Hepatic stellate cell (primary cell): ENCODE data around the gene MBNL2.

Experiments used
- DNase-seq: peaks from one replicate; pipeline ENCODE4 v3.0.0; 2011; ENCODE audit warnings: low spot score

The MBNL2 gene

DNA sequence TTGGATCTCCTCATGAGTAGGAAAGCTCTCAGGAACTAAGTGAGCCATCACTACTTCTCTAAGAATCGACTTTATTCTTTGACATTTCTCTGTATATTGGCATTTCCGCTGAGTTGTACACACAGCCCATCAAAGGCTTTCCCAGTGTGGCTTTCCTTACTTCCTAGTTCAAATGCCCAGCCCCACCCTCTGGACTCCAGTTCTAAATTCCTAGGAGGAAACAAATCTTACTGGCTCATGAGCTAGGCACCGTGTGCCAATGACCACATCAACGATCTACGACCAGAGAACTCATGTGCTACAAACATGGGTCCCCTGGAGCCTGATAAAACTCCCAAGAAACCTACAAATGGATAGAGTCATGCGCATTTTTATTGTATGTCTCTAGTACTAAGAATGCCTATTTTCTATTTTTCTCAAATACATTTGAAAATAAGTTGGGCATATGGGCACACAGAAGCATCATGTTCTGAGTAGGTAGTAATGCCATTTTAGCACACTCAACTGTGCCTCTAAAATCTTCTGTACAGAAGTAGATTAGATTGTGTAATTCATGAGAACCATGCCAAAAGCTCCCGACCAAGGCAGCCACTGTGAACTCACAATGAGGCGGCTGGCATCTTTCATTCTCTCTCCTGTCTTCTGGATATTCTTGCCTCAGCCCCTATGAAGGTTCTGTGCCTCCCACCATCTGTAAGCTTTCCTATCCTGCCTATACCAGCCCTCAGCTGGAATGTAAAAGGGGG, 201.3 kb downstream of the MBNL2 start:
- no peak for DNase-seq

DNA sequence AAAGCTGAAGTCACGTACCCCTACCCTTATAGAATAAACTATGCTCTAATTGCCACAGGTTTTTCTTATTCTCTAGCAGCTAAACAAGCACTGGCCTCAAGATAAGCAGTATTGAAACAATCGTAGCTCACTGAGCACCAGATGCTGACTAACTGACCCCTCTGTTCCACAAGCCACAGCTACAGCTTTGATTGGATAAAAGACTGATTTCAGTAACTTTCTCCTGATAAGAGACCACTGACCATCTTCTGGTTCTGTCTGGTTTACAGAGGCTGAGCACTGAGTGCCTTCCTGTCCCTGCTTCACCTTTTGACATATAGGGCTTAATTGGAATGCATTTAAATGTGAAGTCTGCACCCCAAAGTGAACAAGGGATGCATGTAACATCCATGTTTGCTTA, 203.5 kb downstream of the MBNL2 start:
- no peak for DNase-seq

GRCh38 chr13:97426695-97427094, 204.6 kb downstream of the MBNL2 start:
- DNase-seq, result no peak

DNA sequence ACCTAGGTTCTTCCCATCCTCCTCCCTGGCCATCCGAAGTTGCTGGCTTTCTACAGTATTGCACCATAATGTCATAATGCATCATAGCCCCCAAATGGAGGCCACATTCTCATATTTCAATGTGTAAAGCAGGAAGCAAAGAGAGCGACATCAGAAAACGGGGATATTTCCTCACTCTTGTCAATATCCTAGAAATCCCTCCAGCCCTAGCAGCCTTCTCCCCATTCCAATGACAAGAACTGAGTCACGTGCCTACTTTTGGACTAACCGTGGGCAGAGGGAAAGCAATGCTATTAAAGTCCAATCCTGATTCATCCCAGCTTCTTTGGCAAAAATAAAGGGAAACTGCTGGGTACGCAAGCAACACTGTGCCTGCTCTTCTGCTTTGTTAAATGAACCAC, 207.5 kb downstream of the MBNL2 start:
- DNase-seq, result no peak

GRCh38 chr13:97430296-97430695, 208.2 kb downstream of the MBNL2 start:
- DNase-seq, result no peak

DNA sequence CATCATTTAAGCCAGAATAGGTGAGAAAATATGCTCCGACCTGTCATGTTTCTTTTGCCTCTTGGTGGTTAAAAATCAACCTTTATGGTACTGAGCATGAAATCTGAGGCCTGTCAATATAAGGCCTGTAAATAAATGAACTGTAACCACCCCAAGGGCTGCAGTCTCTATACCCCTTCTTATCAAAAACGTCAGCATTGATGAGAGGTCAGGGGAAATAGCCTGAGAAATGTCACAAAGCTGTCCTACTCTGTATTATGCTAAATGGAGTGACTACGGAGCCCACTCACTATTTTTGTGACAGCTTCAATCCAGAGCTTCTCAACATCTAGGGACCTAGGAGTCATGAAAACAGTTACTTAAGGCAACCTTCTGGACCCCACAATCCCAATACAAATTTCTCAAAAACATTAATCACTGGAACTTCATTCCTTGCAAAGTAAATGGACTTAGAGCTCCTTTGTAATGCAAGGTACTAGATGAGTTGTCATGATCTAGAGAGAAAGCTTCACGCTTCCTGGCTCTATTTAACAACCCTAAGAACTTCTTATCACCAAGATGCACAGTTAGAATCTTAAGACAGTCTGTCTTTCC, 209.1 kb downstream of the MBNL2 start:
- no peak for DNase-seq

DNA sequence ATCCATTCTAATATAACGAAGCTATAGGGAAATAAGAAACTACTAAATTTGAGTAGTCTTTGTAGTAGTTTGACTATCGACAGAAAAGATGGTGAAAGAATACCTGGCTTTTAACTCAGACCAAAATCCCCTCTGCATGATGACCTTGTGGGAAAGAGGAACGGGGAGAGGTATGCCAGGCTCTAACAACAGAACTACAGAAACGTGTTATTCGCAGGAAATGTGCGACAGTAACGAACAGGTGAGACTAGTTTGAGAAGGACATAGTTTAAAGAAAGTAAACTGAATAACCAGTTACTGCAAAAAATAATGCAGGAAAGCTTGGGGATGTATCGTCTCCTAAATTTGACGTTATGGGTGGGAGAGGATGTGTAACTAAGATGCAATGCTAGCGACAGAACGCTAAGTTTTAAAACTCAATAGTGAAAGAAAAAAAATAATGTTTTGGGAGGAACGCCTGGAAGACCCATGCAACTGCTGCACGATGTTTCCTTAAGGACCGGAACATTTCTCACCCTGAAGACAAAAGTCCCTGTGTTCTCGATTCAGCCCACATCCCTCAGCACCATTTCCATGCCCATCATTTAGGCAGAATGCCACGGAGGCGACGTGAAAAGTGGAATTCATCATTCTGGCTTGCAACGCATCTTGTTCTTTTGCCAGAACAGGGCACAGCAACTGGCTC, 210.2 kb downstream of the MBNL2 start:
- DNase-seq, result no peak

DNA sequence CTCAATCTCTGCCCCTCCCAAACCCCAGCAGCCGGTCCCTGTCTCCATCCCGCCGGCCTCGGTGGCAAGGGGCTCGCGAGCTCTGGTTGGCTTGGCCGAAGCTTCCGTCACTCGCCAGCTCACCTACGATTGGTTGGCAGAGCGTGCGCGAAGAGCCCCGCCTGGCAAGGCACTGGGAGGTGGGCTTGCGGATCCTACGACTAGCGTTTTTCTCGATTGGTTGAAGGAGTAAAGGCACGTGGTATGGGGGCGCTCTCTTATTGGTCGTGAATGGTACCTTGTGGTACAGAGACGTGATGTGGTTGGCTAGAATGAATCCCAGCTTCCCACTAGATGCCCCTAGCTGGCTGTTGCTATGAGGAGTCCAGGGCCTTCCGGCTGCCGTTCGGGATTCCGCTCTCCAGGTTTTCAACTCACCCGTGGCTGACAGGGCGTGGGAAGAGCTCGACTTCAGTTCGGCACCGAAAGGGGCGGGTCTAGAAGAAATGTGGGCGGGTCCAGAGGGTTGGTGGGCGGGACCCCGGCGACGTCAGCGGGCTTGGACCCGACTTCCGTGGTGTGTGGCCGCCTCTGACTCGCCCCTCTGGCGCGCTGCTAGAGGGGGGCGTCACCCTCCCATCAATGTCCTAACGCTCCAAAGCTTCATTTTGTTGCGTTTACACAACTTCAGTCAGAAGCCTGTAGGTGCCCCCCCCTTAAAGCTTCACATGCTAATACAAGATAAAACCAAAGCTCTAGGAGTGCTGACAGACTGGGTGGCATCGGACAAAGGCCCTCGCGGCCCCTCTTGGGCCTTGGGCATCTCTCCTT, 211.0 kb downstream of the MBNL2 start:
- peak; percentile 91 for DNase-seq

- peak; percentile 66 for DNase-seq
These were observed 211.7 kb downstream of the MBNL2 start, which contains the start of gene RAP2A for GRCh38 chr13:97433727-97434396. Gene RAP2A (plus strand): TSS chr13:97434169. CDS start chr13:97434471, 302 bp downstream.

GRCh38 chr13:97434397-97435201, 212.5 kb downstream of the MBNL2 start:
- no peak for DNase-seq

- DNase-seq, result no peak
These were observed 213.2 kb downstream of the MBNL2 start for GRCh38 chr13:97435323-97435722.

DNA sequence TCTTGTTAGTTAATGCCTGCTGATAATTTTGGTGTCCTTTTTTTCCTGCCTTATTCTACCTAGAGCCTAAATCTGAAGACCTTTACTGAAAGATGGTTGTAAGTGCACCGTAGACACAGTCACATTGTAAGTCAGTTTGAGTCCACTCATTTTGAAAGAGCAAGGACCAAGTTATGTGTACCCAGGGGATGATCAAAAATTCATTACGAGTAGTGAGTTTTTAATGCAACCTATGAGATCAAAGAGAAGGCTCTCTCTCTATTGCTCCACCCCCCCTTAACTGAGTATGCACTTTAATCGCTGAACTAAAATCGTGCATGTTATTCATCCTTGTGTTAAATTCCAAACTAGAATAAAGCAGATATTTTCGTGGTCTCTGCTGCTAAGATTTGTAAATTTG, 213.7 kb downstream of the MBNL2 start:
- no peak for DNase-seq

GRCh38 chr13:97436845-97437244, 214.7 kb downstream of the MBNL2 start:
- DNase-seq, result no peak

DNA sequence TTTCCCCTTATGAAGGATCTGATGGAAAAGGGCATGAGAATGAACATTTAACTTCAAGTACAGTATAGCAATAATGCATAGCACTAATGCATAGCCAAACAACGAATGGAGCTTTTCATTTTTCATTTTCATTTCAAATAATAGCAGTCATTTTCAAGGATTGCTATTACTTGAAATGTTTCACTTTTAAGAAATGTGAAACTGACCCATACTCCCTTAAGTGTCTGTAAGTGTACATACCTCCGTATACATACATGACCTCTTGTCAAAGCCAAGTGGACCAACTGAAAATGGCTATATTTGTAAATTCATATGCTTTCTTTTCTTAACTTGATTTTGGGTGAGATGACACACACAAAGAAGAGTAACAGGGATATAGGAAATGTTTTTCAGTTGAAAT, 215.6 kb downstream of the MBNL2 start:
- no peak for DNase-seq

GRCh38 chr13:97438856-97439595, 216.9 kb downstream of the MBNL2 start:
- DNase-seq, result no peak

DNA sequence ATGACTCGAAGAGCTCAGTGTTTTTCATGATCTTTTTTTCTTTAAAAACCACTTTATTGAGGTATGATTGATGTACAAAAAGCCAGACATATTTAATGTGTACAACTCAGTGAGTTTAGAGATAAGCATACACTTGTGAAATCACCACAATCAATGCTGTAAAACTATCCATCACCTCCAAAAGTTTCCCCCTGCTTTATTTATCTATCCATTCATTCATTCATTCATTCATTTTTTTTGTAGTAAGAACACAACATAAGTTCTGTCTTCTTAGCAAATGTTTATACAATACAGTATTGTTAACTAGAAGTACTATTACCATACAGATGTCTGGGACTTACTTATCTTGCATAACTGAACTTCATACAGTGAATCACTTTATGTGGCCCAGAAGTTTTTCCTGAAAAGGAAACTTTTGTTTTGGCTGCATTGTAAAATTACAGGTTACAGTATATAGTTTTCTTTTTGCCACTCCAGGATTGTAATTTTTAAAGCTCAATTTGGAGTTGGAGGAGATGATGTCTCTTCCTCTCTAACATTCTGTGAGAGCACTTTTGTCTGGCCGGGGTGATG, 218.6 kb downstream of the MBNL2 start:
- no peak for DNase-seq

DNA sequence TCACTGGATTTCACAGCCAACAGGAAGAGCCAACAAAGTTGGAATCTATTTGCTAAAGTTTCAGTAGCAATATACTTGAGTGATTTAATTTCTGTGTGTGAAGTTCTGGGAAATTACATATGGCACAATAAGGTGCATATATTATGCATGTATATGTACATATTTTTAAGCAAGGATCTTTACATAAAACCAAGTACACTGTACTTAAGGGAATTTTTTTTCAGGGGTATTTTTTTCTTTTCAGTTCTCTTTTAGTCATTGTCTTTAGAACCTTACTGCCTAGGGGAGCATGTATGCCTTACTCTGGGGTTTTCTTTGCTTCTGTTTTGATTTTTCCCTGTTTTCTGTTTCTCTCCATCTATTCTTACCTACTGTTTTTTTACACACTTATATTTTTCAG, 219.2 kb downstream of the MBNL2 start:
- DNase-seq, result no peak
